Measurements from ENCODE around the gene WIPF3.

WIPF3 gene

DNA sequence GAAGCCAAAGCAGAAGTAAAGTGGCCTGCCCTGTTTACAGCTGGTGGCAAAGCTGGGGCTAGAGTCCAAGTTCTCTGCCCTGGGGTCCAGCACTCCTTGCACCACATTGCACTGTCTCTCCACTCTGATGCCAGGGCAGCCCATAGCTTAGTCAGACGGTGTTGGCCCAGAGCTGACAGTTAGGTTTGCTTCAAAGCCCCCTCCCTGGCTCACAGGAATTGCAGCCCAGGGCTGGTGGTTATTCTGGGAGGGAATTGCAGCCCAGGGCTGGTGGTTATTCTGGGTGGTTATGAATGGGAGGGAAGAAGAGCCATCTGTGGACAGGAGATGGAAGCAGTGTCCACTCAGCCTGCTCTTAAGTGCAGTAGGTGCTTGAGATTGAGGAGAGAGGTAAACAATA lies 94.4 kb downstream of the WIPF3 start:
- H3K27me3 Mint-ChIP-seq (ENCODE audit: low read depth): peaks cover 6% of the 10 kb centered on the region
- DNase-seq (ENCODE audit: low spot score): no peak
- H3K4me1 Mint-ChIP-seq (ENCODE audit: low read depth): no peaks in the 10 kb centered on the region
- H3K9me3 Mint-ChIP-seq: peaks cover 6% of the 10 kb centered on the region
- H3K27ac Mint-ChIP-seq: no peak overlapping the region
- H3K36me3 Mint-ChIP-seq (ENCODE audit: low read depth): no peaks in the 10 kb centered on the region
- no peak overlapping the region for H3K4me3 Mint-ChIP-seq

DNA sequence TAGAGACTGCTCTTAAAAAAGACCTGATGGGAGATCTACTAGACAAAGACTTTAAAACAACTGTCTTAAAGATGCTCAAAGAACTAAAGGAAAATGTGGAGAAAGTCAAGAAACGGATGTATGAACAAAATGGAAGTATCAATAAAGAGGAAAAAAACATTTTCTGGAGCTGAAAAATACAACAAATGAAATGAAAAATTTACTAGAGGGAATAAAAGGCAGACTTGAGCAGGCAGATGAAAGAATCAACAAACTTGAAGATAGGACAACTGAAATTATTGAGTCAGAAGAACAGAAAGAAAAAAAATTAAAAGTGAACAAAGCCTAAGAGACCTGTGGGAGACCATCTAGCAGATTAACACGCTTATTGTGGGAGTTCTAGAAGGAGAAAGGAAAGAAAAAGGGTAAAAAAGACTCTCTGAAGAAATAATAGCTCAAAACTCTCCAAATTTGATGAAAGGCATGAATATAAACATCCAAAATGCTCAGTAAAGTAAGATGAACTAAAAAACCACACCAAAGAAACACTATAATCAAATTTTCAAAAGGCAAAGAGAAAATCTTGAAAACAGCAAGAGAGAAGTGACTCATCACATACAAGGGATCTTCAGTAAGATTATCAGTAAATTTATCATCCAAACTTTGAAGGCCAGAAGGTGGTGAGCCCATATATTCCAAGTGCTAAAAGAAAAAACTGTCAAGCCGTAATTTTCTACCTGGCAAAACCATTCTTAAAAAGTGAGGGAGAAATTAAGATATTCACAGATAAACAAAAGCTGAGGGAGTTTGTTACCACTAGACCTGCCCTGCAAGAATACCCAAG lies 100.1 kb downstream of the WIPF3 start:
- DNase-seq (ENCODE audit: low spot score): no peak
- H3K36me3 Mint-ChIP-seq (ENCODE audit: low read depth): no peaks in the 10 kb centered on the region
- peaks cover 28% of the 10 kb centered on the region for H3K9me3 Mint-ChIP-seq
- H3K4me3 Mint-ChIP-seq: no peak overlapping the region
- no peaks in the 10 kb centered on the region for H3K4me1 Mint-ChIP-seq (ENCODE audit: low read depth)
- H3K27me3 Mint-ChIP-seq (ENCODE audit: low read depth): peaks cover 9% of the 10 kb centered on the region
- no peak overlapping the region for H3K27ac Mint-ChIP-seq

DNA sequence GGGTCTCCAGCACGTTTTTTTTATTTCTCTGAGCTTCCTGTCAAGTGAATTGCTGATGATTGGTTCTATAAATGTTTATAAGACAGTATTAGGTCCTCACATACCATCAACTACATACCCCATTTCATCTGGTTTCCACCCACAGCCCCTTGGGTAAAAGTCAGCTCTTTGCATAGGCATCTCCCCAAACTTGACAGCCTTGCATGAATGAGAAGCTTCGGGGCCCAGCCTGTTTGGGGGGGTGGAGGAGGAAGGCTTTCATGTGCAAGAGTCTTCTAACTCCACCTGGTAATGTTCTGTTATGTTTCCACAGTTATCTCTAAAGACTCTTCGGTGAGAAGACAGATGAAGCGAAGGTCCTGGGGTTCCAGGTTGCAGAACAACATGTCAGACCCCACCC lies 107.9 kb downstream of the WIPF3 start:
- Mint-ChIP-seq H3K4me3 (no peak overlapping the region), H3K27me3 (ENCODE audit: low read depth) (peaks cover 6% of the 10 kb centered on the region), H3K27ac (no peak overlapping the region), H3K9me3 (no peaks in the 10 kb centered on the region), H3K4me1 (ENCODE audit: low read depth) (no peaks in the 10 kb centered on the region), H3K36me3 (ENCODE audit: low read depth) (no peaks in the 10 kb centered on the region)
- DNase-seq (ENCODE audit: low spot score): no peak

DNA sequence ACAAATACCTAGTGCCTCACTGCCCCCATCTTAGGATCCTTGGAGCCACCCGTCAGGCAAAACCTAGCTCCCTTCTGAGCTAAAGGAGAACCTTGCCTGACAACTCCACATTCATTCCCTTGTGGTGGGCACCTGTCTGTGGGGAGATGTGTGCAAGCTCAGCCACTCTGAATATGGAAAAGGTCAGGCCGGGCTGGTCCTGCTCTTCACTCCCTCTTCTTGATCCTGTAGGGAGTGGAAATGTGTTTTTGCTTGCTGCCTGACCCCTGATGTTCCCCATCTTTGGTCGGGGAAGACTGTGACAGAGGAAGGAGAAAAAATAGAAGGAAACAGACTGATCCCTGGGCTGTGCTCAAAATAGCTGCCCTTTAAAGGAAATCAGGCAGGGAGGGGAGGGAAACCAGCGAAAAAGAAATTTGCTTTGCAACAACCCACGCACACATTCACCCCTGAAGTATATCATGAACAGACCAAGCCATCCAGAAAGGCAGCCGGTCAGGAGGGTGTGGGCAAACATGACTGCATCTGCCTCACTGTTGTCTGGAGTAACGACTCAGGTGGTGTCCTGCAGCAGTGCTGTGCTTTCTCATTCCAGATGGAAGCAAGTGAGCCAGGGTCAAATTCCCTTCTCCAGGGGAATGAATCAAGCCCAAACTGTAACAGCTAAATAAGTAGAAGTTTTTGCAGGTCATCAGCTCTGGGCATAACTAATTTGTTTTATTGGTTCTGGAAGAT lies 109.3 kb downstream of the WIPF3 start:
- Mint-ChIP-seq H3K27me3 (ENCODE audit: low read depth) (peaks cover 2% of the 10 kb centered on the region), H3K27ac (no peak overlapping the region), H3K9me3 (no peaks in the 10 kb centered on the region), H3K36me3 (ENCODE audit: low read depth) (no peaks in the 10 kb centered on the region), H3K4me1 (ENCODE audit: low read depth) (no peaks in the 10 kb centered on the region), H3K4me3 (no peak overlapping the region)
- no peak for DNase-seq (ENCODE audit: low spot score)

DNA sequence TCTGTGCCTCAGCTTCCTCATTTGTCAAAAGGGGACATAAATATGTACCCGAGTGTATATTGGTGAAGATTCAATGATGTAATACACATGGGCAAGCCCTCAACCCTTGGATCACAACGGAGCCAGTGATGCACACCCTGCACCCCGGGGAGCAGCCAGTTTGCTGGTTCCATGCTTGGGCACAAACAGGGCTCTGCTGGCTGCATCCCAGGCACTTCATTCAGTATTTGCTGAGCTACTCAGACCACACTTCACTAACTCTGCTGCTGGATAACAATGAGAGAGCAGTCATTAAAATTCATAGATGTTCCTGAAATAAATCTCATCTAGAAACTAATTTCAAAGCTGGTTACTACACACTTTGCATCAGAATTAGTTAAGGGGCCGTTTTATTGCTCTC lies 111.3 kb downstream of the WIPF3 start:
- DNase-seq (ENCODE audit: low spot score): no peak
- Mint-ChIP-seq H3K4me1 (ENCODE audit: low read depth) (no peaks in the 10 kb centered on the region), H3K9me3 (no peaks in the 10 kb centered on the region), H3K27me3 (ENCODE audit: low read depth) (peaks cover 2% of the 10 kb centered on the region), H3K4me3 (no peak overlapping the region), H3K36me3 (ENCODE audit: low read depth) (no peaks in the 10 kb centered on the region), H3K27ac (no peak overlapping the region)

DNA sequence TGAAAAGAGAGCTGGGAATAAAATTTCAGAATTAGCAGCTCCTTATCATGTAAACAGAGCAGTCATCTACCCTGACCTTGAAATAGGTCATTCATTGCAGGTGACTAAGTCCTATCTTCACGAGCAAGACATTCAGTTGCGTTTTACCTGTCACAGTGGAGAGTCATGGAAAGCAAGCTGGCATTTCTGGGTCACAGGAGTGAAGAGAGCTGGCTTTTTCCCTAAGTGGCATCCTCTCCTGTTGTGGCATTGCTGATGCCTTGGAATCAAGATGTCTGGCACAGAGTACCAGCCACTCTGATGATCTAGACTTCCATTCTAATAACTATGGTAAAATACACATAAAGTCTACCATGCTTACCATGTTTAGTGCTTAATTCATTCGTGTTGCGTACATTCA lies 112.5 kb downstream of the WIPF3 start:
- no peaks in the 10 kb centered on the region for H3K9me3 Mint-ChIP-seq
- peaks cover 2% of the 10 kb centered on the region for H3K27me3 Mint-ChIP-seq (ENCODE audit: low read depth)
- H3K27ac Mint-ChIP-seq: no peak overlapping the region
- no peaks in the 10 kb centered on the region for H3K4me1 Mint-ChIP-seq (ENCODE audit: low read depth)
- DNase-seq (ENCODE audit: low spot score): no peak
- H3K36me3 Mint-ChIP-seq (ENCODE audit: low read depth): no peaks in the 10 kb centered on the region
- no peak overlapping the region for H3K4me3 Mint-ChIP-seq

DNA sequence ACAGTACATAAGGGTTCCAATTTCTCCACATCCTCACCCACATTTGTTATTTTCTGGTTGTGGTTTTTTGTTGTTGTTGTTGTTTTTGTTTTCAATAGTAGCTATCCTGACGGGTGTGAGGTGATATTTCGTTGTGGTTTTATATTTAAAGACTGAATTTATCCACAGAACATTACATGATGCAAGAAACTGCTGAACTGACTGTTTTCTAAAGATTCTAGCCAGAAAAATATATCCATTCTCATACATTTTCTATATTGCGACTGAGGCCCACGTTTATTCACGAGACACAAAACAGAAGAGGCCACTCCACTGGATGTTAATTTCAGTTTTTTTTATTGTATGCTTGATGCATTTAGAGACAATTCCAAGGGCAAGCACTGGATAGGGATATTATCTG lies 113.5 kb downstream of the WIPF3 start:
- Mint-ChIP-seq H3K27me3 (ENCODE audit: low read depth) (no peaks in the 10 kb centered on the region), H3K4me3 (no peak overlapping the region), H3K4me1 (ENCODE audit: low read depth) (no peaks in the 10 kb centered on the region), H3K9me3 (no peaks in the 10 kb centered on the region), H3K27ac (no peak overlapping the region), H3K36me3 (ENCODE audit: low read depth) (no peaks in the 10 kb centered on the region)
- DNase-seq (ENCODE audit: low spot score): no peak

DNA sequence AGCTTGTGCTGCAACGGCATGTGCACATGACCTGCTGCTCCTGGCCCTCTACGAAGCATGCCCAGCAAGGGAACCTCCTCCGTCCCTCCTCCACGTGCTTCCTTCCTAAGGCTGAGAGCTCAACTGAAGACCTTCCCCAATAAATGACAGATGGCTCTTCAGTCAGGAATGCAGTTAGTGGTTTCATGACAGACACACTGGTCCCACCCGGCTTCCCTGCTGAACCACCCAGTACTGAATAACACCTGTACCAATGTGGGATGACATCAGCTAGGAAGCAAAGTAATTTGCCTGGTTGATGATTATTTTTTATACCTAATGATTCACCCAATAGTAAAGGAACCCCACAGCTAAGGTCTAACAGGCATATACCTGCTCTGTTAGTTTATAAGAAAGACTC lies 114.2 kb downstream of the WIPF3 start:
- Mint-ChIP-seq H3K27ac (no peak overlapping the region), H3K4me1 (ENCODE audit: low read depth) (no peaks in the 10 kb centered on the region)

DNA sequence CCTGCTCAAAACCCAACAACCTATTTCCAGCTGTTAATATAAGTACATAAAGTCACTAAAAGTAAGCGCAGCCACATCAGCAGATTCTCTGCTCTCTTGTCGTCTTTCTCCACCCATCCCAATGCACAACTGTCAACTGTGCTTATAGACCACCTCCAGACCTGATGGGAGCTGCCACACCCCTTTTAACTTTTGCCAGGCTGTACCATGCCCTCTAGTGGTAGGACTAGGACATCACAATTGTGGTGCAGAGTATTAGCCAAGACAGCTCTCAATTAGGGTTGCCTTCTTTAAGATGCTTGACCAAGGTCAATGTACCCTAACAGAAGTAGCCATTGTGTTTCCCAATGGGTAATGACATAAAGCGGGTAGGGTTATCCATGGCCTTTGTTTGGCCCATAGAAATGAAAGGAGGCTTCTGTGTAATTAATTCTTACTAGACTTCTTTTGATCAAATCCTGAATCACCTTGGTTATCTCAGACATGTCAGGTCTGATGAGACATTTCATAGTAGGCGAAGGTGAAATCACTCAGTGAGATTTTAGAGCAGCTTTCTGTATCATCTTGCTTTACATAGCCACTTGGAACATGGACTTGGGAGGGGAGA lies 115.2 kb downstream of the WIPF3 start:
- no peaks in the 10 kb centered on the region for H3K9me3 Mint-ChIP-seq
- no peaks in the 10 kb centered on the region for H3K27me3 Mint-ChIP-seq (ENCODE audit: low read depth)
- H3K4me3 Mint-ChIP-seq: no peak overlapping the region
- no peaks in the 10 kb centered on the region for H3K4me1 Mint-ChIP-seq (ENCODE audit: low read depth)
- peak; percentile 19 for DNase-seq (ENCODE audit: low spot score)
- H3K36me3 Mint-ChIP-seq (ENCODE audit: low read depth): no peaks in the 10 kb centered on the region
- H3K27ac Mint-ChIP-seq: no peak overlapping the region

More for the DNA sequence above, 114.2 kb downstream of the WIPF3 start:
- H3K27me3 Mint-ChIP-seq (ENCODE audit: low read depth): no peaks in the 10 kb centered on the region
- no peak for DNase-seq (ENCODE audit: low spot score)
- H3K36me3 Mint-ChIP-seq (ENCODE audit: low read depth): no peaks in the 10 kb centered on the region
- H3K9me3 Mint-ChIP-seq: no peaks in the 10 kb centered on the region
- no peak overlapping the region for H3K4me3 Mint-ChIP-seq

DNA sequence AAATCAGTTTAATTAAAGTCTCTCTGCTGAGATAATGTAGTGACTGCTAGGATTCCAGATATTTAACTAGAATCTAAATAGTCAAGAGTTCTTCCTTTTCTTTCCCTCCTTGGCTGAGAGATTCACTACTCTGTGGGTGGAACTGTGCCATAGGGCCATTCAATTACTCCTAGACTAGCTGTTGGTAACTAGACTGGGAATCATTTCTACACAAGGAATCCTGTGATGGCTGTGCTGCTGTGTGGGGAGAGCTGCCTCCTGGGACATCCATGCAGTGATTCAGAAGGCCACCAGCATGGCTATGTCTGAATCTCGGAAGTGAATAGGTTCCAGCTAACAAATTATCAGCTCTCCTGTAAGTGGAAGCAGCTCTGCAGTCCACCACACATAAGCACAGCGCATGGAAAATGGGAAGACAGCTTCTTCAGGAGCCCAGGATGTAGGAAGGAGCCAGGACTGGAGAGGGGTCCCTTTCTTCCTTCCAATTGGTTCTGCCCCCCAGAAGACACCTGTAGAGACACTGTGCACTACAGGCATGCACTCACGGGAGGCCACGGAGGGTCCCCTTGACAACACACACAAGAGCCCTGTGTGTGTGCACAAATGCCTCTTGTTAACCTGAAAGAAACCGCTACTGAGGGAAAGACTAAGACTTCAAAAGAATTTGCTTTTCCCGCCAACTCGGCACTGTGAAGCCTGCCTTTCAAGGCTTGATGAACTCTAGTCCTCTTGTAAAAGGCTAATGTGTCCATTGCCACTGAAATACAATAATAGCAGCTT lies 116.8 kb downstream of the WIPF3 start:
- Mint-ChIP-seq H3K4me3 (no peak overlapping the region), H3K27me3 (ENCODE audit: low read depth) (no peaks in the 10 kb centered on the region), H3K36me3 (ENCODE audit: low read depth) (no peaks in the 10 kb centered on the region), H3K9me3 (no peaks in the 10 kb centered on the region), H3K27ac (no peak overlapping the region), H3K4me1 (ENCODE audit: low read depth) (no peaks in the 10 kb centered on the region)
- no peak for DNase-seq (ENCODE audit: low spot score)

DNA sequence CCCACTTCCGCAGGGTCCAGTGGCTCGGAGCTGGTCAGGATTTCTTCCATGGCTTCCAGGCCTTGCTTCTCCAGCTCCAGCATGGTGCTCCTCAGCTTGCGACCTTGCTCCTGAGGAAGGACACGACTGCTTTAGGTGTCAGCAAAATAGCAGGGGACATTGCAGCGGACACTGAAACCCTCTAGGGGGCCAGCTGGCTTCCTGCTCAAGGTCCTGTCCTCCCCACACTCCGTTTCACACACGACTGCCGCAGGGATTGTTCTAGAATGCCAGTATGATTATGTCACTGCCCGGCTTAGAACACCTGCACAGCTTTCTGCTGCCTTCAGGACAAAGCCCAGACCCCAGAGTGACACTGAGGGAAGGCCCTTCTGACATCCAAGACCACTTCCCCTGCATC lies 117.7 kb downstream of the WIPF3 start:
- DNase-seq (ENCODE audit: low spot score): no peak
- H3K4me3 Mint-ChIP-seq: no peak overlapping the region
- no peaks in the 10 kb centered on the region for H3K4me1 Mint-ChIP-seq (ENCODE audit: low read depth)
- H3K9me3 Mint-ChIP-seq: no peaks in the 10 kb centered on the region
- H3K36me3 Mint-ChIP-seq (ENCODE audit: low read depth): no peaks in the 10 kb centered on the region
- no peaks in the 10 kb centered on the region for H3K27me3 Mint-ChIP-seq (ENCODE audit: low read depth)
- H3K27ac Mint-ChIP-seq: no peak overlapping the region

DNA sequence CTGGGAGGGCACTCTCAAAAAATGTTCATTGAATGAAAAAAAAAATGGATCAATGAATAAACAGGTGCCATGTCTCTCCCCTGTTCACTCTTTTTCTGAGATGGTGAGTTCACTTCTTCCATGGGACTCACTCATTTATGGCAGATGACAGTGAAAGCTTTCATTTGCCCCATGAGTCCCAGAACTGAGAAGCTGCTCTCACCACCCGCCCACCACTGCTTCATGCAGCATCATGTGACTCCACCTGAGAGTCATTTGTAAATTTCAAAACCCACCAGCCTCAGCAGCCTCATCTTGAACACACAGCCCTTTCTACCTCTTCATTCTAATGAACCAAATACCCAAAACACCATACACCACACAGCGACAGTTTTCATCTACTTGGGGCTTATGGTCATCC lies 118.4 kb downstream of the WIPF3 start:
- H3K36me3 Mint-ChIP-seq (ENCODE audit: low read depth): no peaks in the 10 kb centered on the region
- H3K27ac Mint-ChIP-seq: no peak overlapping the region
- no peaks in the 10 kb centered on the region for H3K4me1 Mint-ChIP-seq (ENCODE audit: low read depth)
- H3K27me3 Mint-ChIP-seq (ENCODE audit: low read depth): no peaks in the 10 kb centered on the region
- DNase-seq (ENCODE audit: low spot score): no peak
- H3K4me3 Mint-ChIP-seq: no peak overlapping the region
- H3K9me3 Mint-ChIP-seq: no peaks in the 10 kb centered on the region

DNA sequence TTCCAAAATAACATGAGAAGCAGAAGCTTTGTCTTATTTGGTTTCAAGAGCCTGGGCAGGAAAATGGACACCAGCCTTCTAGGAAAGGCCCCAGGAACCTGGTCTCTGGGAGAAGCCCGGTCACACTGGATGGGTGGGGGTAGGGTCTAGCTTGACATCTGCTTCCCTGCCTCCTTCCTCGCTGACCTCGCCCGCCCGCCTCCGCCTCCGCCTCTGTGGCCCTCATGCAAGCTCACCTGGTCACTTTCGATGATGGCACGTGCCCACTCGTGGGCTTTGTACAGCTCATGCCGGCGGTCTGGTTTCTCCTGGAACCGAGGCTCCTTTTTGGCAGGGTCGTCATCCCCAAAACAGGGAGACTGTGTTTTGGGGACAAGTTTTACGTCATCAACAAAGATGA lies 119.9 kb downstream of the WIPF3 start:
- H3K9me3 Mint-ChIP-seq: no peaks in the 10 kb centered on the region
- H3K4me1 Mint-ChIP-seq (ENCODE audit: low read depth): no peaks in the 10 kb centered on the region
- no peak overlapping the region for H3K27ac Mint-ChIP-seq
- no peaks in the 10 kb centered on the region for H3K36me3 Mint-ChIP-seq (ENCODE audit: low read depth)
- DNase-seq (ENCODE audit: low spot score): no peak
- H3K4me3 Mint-ChIP-seq: no peak overlapping the region
- H3K27me3 Mint-ChIP-seq (ENCODE audit: low read depth): no peaks in the 10 kb centered on the region

DNA sequence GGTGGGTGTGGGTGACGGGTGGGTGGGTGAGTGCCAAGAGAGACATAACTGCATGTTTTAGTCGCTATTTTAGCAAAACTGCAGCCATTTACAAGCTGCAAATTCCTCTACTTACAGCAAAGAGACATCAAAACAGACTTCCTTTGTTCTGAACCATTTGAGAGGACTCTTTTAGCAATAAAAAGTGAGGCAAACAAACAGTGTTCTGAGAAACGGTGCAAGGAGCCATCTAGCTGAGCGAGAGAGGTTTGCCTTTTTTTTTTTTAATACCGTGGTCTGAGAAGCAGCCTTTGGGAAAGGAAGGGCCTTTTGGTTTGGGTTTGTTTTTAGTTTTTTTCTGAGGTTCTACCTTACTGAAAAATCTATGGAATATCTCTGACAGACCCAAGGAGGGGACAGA lies 120.4 kb downstream of the WIPF3 start:
- no peak overlapping the region for H3K4me3 Mint-ChIP-seq
- H3K9me3 Mint-ChIP-seq: no peaks in the 10 kb centered on the region
- DNase-seq (ENCODE audit: low spot score): no peak
- H3K27ac Mint-ChIP-seq: no peak overlapping the region
- H3K27me3 Mint-ChIP-seq (ENCODE audit: low read depth): no peaks in the 10 kb centered on the region
- no peaks in the 10 kb centered on the region for H3K4me1 Mint-ChIP-seq (ENCODE audit: low read depth)
- no peaks in the 10 kb centered on the region for H3K36me3 Mint-ChIP-seq (ENCODE audit: low read depth)
